Brain microvascular endothelial cell (primary cell): ENCODE data around the gene HHLA2.

Experiments used
- DNase-seq: peaks from one replicate; pipeline ENCODE4 v3.0.0-alpha.2; 2020
- H3K27ac ChIP-seq: fragments of 250-450 bp; sonication (Bioruptor Pico); 2 replicates; pipeline ENCODE4 v1.5.1; 2020; ENCODE audit warnings: mild to moderate bottlenecking, moderate library complexity
- H3K27me3 ChIP-seq: fragments of 250-450 bp; sonication (Bioruptor Pico); replicated peaks from 2 replicates; pipeline ENCODE4 v1.5.1; 2020; ENCODE audit warnings: mild to moderate bottlenecking
- H3K36me3 ChIP-seq: fragments of 250-450 bp; sonication (Bioruptor Pico); replicated peaks from 2 replicates; pipeline ENCODE4 v1.5.1; 2020; ENCODE audit warnings: mild to moderate bottlenecking
- H3K4me3 ChIP-seq: 2 replicates; pipeline ENCODE4 v1.5.1; 2011; ENCODE audit warnings: low read depth, mild to moderate bottlenecking, control low read depth, low read length, moderate library complexity
- in situ Hi-C: cut with HindIII; loops from 2 replicates; pipeline ENCODE4 v1.10.0; 2017; ENCODE audit warnings: low sequenced_read_pairs, low pct_ligation_motif_present
- TF ChIP-seq, protein P1 (sequence below): IDR thresholded peaks from 2 replicates; pipeline ENCODE4 v1.5.1; 2011; ENCODE audit warnings: low read depth, mild to moderate bottlenecking, moderate library complexity, low read length, control low read depth, inconsistent platforms; ENCODE audit errors: missing control alignments

The HHLA2 gene

DNA sequence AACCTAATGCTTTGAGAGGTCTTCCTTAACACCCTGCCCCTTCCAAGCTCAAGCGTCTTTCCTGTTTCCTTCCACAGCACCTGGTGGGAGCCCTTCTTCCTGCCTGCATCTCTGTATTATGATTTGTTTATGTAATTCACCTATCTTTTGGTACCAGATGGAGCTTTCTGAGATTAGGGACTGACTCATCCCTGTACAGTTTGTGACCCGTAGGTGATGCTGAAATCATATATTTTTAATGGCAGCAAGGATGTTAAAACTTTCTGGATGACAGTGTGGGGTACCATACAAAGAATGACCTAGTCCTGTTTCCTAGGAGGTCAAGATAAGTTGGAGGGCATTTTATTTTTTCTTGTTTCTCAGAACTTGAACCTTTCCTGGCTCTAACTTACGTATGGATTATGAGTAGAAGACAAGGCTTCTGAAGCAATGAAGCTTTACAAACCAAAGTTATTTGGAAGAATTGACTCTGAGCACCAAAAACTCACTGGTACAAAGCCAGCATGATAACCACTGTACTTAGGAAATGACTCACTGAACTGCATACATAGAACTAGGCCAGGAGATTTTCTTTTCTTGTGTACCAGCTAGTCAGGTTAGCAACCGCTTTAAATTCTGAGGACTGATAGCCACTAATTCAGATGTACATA, 46.6 kb downstream of the HHLA2 start:
- in situ Hi-C loops, result no loop called here
- DNase-seq, result peak; percentile 9

DNA sequence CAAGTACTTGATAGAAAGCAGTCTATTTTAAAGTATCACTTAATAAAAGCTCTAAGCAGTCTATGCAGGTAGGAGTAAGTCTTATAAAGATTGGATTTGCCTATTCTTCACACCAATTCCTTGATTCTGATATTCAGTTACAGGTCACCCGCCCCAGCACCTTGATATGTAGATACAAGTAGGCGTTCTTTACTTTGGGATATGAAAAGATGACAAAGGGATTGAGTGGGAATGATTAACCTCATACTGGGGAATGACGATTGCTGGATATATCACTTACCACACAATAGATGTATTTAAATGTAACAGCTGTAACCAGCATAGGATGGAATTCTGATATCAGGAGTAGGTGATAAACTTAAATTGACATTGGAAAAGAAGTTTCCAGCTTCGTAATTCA, 47.1 kb downstream of the HHLA2 start:
- no peak overlapping the region for H3K4me3 ChIP-seq
- TF ChIP-seq, protein P1, sequence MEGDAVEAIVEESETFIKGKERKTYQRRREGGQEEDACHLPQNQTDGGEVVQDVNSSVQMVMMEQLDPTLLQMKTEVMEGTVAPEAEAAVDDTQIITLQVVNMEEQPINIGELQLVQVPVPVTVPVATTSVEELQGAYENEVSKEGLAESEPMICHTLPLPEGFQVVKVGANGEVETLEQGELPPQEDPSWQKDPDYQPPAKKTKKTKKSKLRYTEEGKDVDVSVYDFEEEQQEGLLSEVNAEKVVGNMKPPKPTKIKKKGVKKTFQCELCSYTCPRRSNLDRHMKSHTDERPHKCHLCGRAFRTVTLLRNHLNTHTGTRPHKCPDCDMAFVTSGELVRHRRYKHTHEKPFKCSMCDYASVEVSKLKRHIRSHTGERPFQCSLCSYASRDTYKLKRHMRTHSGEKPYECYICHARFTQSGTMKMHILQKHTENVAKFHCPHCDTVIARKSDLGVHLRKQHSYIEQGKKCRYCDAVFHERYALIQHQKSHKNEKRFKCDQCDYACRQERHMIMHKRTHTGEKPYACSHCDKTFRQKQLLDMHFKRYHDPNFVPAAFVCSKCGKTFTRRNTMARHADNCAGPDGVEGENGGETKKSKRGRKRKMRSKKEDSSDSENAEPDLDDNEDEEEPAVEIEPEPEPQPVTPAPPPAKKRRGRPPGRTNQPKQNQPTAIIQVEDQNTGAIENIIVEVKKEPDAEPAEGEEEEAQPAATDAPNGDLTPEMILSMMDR, result no peak
- H3K36me3 ChIP-seq, result no peaks in the 10 kb centered on the region
- no peak overlapping the region for H3K27ac ChIP-seq
- in situ Hi-C loops, result no loop called here
- no peaks in the 10 kb centered on the region for H3K27me3 ChIP-seq
- no peak for DNase-seq

More for the DNA sequence above, 46.6 kb downstream of the HHLA2 start:
- Histone ChIP-seq H3K27me3 (no peaks in the 10 kb centered on the region), H3K27ac (no peak overlapping the region), H3K36me3 (no peaks in the 10 kb centered on the region), H3K4me3 (no peak overlapping the region)
- TF ChIP-seq, protein P1, result no peak

DNA sequence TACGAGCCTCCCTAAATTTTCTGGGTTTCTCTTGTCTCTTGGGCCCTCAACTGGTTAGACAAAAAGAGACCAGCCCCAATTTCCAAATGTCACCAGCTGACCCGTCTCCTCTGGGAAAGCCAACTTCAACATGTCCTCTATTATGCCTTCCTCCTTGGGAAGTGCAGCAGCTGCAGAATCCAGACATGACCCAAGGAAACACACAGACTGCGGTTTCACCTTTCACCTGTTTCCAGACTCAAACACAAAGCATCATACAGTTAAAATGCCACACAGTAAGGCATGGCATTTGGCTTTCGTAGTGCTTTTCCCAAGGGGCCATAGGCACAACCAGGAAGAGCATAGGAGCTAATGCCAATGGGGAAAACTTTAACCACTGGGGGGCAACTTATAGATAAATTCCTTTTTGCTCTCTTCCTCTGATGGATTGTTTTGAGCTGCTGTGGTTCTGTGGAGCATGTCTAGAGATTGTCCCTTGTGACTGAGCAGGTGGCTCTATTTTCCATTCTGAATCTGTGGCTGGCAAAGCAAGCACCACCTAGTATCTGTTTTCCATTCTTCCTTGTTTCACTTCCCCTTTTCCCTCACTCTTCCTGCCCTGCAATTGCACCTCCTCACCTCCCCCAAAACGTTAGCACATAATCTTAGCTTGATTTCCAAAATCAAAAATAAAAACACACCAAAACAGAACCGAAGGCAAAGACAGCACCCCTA, 49.3 kb downstream of the HHLA2 start:
- no peak overlapping the region for H3K27ac ChIP-seq
- no peaks in the 10 kb centered on the region for H3K36me3 ChIP-seq
- TF ChIP-seq, protein P1, result no peak
- no peaks in the 10 kb centered on the region for H3K27me3 ChIP-seq
- no peak for DNase-seq
- in situ Hi-C loops, result no loop called here
- no peak overlapping the region for H3K4me3 ChIP-seq

DNA sequence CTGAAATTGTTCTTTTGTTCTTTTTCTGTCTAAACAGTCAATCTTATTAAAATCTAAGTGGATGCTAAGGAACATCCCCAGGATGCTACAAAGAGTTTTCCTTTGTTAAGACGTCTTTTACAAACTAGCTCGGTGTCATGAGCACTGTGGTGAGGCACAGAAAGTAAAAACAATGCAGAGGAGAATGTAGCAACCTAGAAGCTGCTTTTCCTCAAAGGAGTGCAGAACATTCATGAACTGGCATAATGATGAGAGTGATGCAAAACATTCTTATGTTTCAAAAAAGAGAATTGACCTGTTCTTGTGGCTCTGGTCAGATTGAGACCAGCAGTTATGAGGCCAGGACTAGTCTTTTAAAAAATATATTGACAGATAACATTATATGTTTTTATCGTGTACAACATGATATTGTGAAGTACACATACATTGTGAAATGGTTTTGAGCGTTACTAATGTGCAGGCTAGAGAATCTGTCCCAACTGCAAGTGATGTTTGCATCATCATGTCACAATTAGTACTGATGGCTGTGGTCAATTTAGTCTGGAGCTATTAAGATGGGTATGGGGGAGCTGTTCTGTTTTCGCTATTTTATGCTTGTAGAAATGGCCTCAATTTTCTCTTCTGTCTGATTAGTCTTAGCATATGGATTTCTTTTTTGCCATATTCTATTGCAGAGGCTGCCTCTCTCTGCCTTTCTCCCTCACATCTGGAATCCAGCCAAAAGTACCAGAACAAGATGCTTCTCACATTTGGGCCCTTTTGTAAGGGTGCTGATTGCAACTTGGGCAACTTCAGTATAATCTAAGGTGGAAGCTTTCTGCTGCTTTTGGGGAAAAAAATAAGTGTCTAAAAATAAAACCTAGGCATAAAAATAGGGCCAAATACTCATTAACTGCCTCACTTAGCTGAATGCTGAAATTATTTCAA, 50.2 kb downstream of the HHLA2 start:
- Histone ChIP-seq H3K27me3 (no peaks in the 10 kb centered on the region), H3K4me3 (no peak overlapping the region), H3K27ac (no peak overlapping the region), H3K36me3 (no peaks in the 10 kb centered on the region)
- TF ChIP-seq, protein P1, result no peak
- in situ Hi-C loops, result no loop called here
- no peak for DNase-seq

DNA sequence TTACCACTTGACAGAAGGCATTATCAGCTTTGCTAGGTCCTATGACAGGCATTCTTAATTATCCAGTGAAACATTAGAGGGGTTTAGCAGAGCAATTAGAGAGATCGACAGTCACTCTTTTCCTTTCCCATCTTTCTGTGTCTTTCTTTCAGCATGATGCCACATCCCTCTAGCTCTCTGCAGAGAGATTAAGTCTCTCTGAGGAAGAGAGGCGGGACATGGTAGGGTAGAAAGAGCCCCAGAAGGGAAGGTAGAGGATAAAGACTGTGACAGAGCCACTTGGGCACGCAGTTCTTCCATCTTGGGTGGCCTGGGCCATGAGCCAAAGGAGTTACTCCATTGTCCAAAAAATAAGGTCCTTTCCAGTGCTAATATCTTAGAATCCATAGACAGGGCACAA, 55.8 kb downstream of the HHLA2 start:
- Histone ChIP-seq H3K36me3 (no peaks in the 10 kb centered on the region), H3K4me3 (no peak overlapping the region), H3K27ac (no peak overlapping the region), H3K27me3 (no peaks in the 10 kb centered on the region)
- no peak for DNase-seq
- in situ Hi-C loops, result no loop called here
- TF ChIP-seq, protein P1, result no peak
